H9 (cell line): ENCODE data around the gene CRYGN. TPM values are rescaled to one million over a fixed set of nuclear protein-coding genes. Genes with fewer than 3 reads are reported as not detected.
A peak's percentile ranks its signal among the peaks of the same experiment; 100 is the strongest.

ENCODE experiments used
- DNase-seq: peaks from one replicate; pipeline ENCODE4 v3.0.0-alpha.2; 2017
- H2AFZ ChIP-seq: one replicate; pipeline ENCODE4 v1.6.1; 2013; ENCODE audit warnings: mild to moderate bottlenecking, low read length, control low read depth, moderate library complexity
- H2AK5ac ChIP-seq: 2 replicates; pipeline ENCODE4 v1.6.1; 2013; ENCODE audit warnings: low read length, control low read depth, mixed read lengths; ENCODE audit not compliant: insufficient read length
- H2BK120ac ChIP-seq: one replicate; pipeline ENCODE4 v1.6.1; 2013; ENCODE audit warnings: low read depth, mild to moderate bottlenecking, low read length, control low read depth, inconsistent platforms; ENCODE audit not compliant: poor library complexity, severe bottlenecking
- H2BK12ac ChIP-seq: 2 replicates; pipeline ENCODE4 v1.6.1; 2013; ENCODE audit warnings: low read length, control low read depth, mixed read lengths, low read depth; ENCODE audit not compliant: insufficient read length
- H2BK15ac ChIP-seq: 2 replicates; pipeline ENCODE4 v1.6.1; 2013; ENCODE audit warnings: low read depth, low read length, control low read depth
- H2BK20ac ChIP-seq: one replicate; pipeline ENCODE4 v1.6.1; 2013; ENCODE audit warnings: low read depth, mild to moderate bottlenecking, low read length, control low read depth, inconsistent platforms; ENCODE audit not compliant: poor library complexity, severe bottlenecking
- H2BK5ac ChIP-seq: 2 replicates; pipeline ENCODE4 v1.6.1; 2013; ENCODE audit warnings: low read length, control low read depth, mixed read lengths; ENCODE audit not compliant: insufficient read length
- H3K14ac ChIP-seq: 2 replicates; pipeline ENCODE4 v1.6.1; 2013; ENCODE audit warnings: low read length, control low read depth; ENCODE audit not compliant: insufficient read depth
- H3K18ac ChIP-seq: 2 replicates; pipeline ENCODE4 v1.6.1; 2013; ENCODE audit warnings: low read depth, mild to moderate bottlenecking, mixed read lengths, low read length, control low read depth; ENCODE audit not compliant: insufficient read length
- H3K23ac ChIP-seq: 2 replicates; pipeline ENCODE4 v1.6.1; 2013; ENCODE audit warnings: low read length, control low read depth, mixed read lengths, low read depth; ENCODE audit not compliant: insufficient read length
- H3K23me2 ChIP-seq: 2 replicates; pipeline ENCODE4 v1.6.1; 2013; ENCODE audit warnings: low read depth, mild to moderate bottlenecking, mixed read lengths, low read length, control low read depth; ENCODE audit not compliant: insufficient read length, poor library complexity, severe bottlenecking
- H3K27ac ChIP-seq: 2 replicates; pipeline ENCODE4 v1.5.1; 2013; ENCODE audit warnings: low read length, control low read depth, mixed read lengths, low read depth; ENCODE audit not compliant: insufficient read length
- H3K27me3 ChIP-seq: 2 replicates; pipeline ENCODE4 v1.6.1; 2013; ENCODE audit warnings: low read length, control low read depth, inconsistent platforms; ENCODE audit not compliant: insufficient read depth
- H3K4ac ChIP-seq: 2 replicates; pipeline ENCODE4 v1.6.1; 2013; ENCODE audit warnings: low read depth, mild to moderate bottlenecking, control low read depth, inconsistent platforms, low read length, moderate library complexity
- H3K4me1 ChIP-seq: 2 replicates; pipeline ENCODE4 v1.6.1; 2013; ENCODE audit warnings: low read length, control low read depth, inconsistent platforms; ENCODE audit not compliant: insufficient read depth
- H3K4me2 ChIP-seq: 2 replicates; pipeline ENCODE4 v1.6.1; 2013; ENCODE audit warnings: low read length, control low read depth, mixed read lengths; ENCODE audit not compliant: insufficient read length, insufficient read depth
- H3K56ac ChIP-seq: 2 replicates; pipeline ENCODE4 v1.6.1; 2013; ENCODE audit warnings: low read depth, mild to moderate bottlenecking, mixed read lengths, low read length, control low read depth; ENCODE audit not compliant: insufficient read length
- H3K79me1 ChIP-seq: 2 replicates; pipeline ENCODE4 v1.6.1; 2013; ENCODE audit warnings: low read depth, mild to moderate bottlenecking, moderate library complexity, low read length, control low read depth, inconsistent platforms; ENCODE audit not compliant: insufficient read depth, poor library complexity, severe bottlenecking
- H3K79me2 ChIP-seq: 2 replicates; pipeline ENCODE4 v1.6.1; 2013; ENCODE audit warnings: low read length, control low read depth, inconsistent platforms; ENCODE audit not compliant: insufficient read depth
- H3K9ac ChIP-seq: 2 replicates; pipeline ENCODE4 v1.6.1; 2013; ENCODE audit warnings: low read length, control low read depth, mixed read lengths; ENCODE audit not compliant: insufficient read length; ENCODE audit errors: extremely low read depth
- H3K9me3 ChIP-seq: one replicate; pipeline ENCODE4 v1.6.1; 2013; ENCODE audit warnings: low read depth, low read length, inconsistent platforms; ENCODE audit not compliant: control insufficient read depth
- H3T11ph ChIP-seq: one replicate; pipeline ENCODE4 v1.6.1; 2013; ENCODE audit warnings: mild to moderate bottlenecking, low read length, control low read depth, inconsistent platforms
- H4K20me1 ChIP-seq: one replicate; pipeline ENCODE4 v1.6.1; 2013; ENCODE audit not compliant: control insufficient read depth, insufficient read length, insufficient read depth
- H4K5ac ChIP-seq: 2 replicates; pipeline ENCODE4 v1.6.1; 2013; ENCODE audit warnings: low read depth, mild to moderate bottlenecking, mixed read lengths, low read length, control low read depth; ENCODE audit not compliant: insufficient read length
- H4K8ac ChIP-seq: replicated peaks from 2 replicates; pipeline ENCODE4 v1.6.1; 2013; ENCODE audit warnings: low read length, control low read depth, mixed read lengths, low read depth; ENCODE audit not compliant: insufficient read length
- H4K91ac ChIP-seq: 2 replicates; pipeline ENCODE4 v1.6.1; 2013; ENCODE audit warnings: low read depth, mild to moderate bottlenecking, moderate library complexity, mixed read lengths, low read length, control low read depth; ENCODE audit not compliant: insufficient read length
- H3K27ac Mint-ChIP-seq, 3 experiments: 2 replicates in 2 of 3; 3 replicates in 1 of 3; pipeline ENCODE4 v1.8.0; 2020 to 2021; ENCODE audit warnings: mixed read lengths in 3 of 3, mild to moderate bottlenecking in 1 of 3, moderate library complexity in 1 of 3
- H3K27me3 Mint-ChIP-seq: 2 replicates; pipeline ENCODE4 v1.8.0; 2021; ENCODE audit warnings: low read depth, mild to moderate bottlenecking, moderate library complexity, mixed read lengths
- H3K36me3 Mint-ChIP-seq, 3 experiments: 2 replicates in 2 of 3; 3 replicates in 1 of 3; pipeline ENCODE4 v1.8.0; 2020 to 2021; ENCODE audit warnings: low read depth in 3 of 3, mixed read lengths in 3 of 3; ENCODE audit not compliant: insufficient read depth in 1 of 3
- H3K4me1 Mint-ChIP-seq, 2 experiments: 2 replicates each; pipeline ENCODE4 v1.8.0; 2020; ENCODE audit warnings: mixed read lengths in 2 of 2
- H3K4me3 Mint-ChIP-seq, 2 experiments: 2 replicates in 1 of 2; 3 replicates in 1 of 2; pipeline ENCODE4 v1.8.0; 2020 to 2021; ENCODE audit warnings: mild to moderate bottlenecking in 2 of 2, mixed read lengths in 2 of 2, moderate library complexity in 1 of 2
- H3K9me3 Mint-ChIP-seq, 2 experiments: 2 replicates in 1 of 2; 3 replicates in 1 of 2; pipeline ENCODE4 v1.8.0; 2020; ENCODE audit warnings: mild to moderate bottlenecking in 2 of 2, mixed read lengths in 2 of 2, moderate library complexity in 1 of 2
- WGBS: extraction: QIAGEN DNeasy Blood & Tissue Kit; methylation state at CpG from one replicate; pipeline ENCODE4 v1.1.7; 2013; ENCODE audit warnings: missing lambda C conversion rate, low lambda C conversion rate, mixed read lengths; ENCODE audit not compliant: insufficient read length; ENCODE audit errors: extremely low coverage; 5-methylcytosine and 5-hydroxymethylcytosine counted together
- total RNA-seq: library from RNA; stranded (reverse); gene quantifications from 2 replicates; pipeline ENCODE4 v1.2.1, GENCODE V29; 2021
- TF ChIP-seq, protein P1 (sequence below): fragments of 200-600 bp; sonication (generic); conservative IDR thresholded peaks from 3 replicates; pipeline ENCODE4 v1.8.0; 2021; ENCODE audit warnings: antibody characterized with exemption, mild to moderate bottlenecking

Gene CRYGN
- total RNA-seq, 1 experiment from 2014 or later, result 1.8 TPM

DNA sequence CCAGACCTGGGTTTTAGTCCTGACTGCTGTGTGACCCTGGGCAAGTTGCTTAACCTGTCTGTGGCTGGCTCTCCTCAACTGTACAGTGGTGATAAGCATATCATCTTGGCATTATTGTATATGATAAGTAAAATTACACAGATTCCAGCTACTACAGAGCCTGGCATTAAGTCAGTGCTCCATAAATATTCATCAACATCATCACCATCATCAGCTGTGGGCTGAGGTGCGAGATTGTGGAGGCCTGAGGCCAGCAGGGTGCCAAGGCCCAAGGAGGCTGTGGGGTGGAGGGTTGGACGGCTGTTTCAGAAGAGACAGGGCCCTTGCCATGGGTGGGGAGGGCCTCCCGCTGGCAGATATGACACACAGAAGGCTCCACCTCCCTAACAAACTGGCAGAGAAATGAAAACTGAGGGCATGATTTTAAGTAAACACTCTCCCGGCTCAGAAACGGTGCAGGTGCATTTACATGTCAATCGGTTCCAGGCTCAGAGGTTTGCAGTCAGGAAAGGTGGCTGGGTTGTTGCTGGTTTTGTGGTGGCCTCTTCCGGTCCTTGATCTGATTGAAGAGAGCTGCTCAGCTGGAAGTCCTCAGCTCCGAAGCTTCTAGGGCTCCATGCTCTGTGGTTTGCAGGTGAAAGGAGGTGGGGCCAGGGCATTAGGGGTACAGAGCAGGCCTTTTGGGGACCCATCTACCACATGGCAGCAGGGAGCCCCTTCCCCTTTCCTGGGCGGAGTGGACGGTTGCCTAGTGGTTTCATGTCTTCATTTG lies 10.2 kb downstream of the CRYGN start:
- Histone ChIP-seq H2AFZ (no peak overlapping the region), H4K8ac (no peak overlapping the region), H3K4me2 (no peak overlapping the region), H3K23me2 (no peaks in the 10 kb centered on the region), H3K27ac (no peak overlapping the region), H3K79me2 (no peaks in the 10 kb centered on the region), H2AK5ac (no peak overlapping the region), H4K5ac (no peak overlapping the region), H3K79me1 (no peaks in the 10 kb centered on the region), H3K9ac (no peak overlapping the region), H3K18ac (no peak overlapping the region), H2BK5ac (no peak overlapping the region), H3K56ac (no peak overlapping the region), H3K14ac (no peak overlapping the region), H3K4me1 (peaks cover 3% of the 10 kb centered on the region; the same call in 1 of the 2 replicates), H2BK15ac (no peak overlapping the region), H3T11ph (no peak overlapping the region), H4K91ac (no peak overlapping the region), H3K27me3 (no peaks in the 10 kb centered on the region), H2BK20ac (no peak overlapping the region), H3K9me3 (no peaks in the 10 kb centered on the region), H2BK12ac (no peak overlapping the region), H3K23ac (no peak overlapping the region), H2BK120ac (no peak overlapping the region), H3K4ac (no peak overlapping the region), H4K20me1 (no peaks in the 10 kb centered on the region)
- no peaks in the 10 kb centered on the region for H3K9me3 Mint-ChIP-seq
- peaks cover 4% of the 10 kb centered on the region for H3K27me3 Mint-ChIP-seq
- H3K4me3 Mint-ChIP-seq, result peak overlapping the region in 1 of 2 experiments; percentile 56; a peak in 1 of 5 replicates
- H3K36me3 Mint-ChIP-seq, result no peaks in the 10 kb centered on the region; a peak in 1 of 7 replicates
- H3K4me1 Mint-ChIP-seq, result peaks cover 33 to 41% of the 10 kb centered on the region in 2 experiments
- TF ChIP-seq, protein P1, sequence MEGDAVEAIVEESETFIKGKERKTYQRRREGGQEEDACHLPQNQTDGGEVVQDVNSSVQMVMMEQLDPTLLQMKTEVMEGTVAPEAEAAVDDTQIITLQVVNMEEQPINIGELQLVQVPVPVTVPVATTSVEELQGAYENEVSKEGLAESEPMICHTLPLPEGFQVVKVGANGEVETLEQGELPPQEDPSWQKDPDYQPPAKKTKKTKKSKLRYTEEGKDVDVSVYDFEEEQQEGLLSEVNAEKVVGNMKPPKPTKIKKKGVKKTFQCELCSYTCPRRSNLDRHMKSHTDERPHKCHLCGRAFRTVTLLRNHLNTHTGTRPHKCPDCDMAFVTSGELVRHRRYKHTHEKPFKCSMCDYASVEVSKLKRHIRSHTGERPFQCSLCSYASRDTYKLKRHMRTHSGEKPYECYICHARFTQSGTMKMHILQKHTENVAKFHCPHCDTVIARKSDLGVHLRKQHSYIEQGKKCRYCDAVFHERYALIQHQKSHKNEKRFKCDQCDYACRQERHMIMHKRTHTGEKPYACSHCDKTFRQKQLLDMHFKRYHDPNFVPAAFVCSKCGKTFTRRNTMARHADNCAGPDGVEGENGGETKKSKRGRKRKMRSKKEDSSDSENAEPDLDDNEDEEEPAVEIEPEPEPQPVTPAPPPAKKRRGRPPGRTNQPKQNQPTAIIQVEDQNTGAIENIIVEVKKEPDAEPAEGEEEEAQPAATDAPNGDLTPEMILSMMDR, result no peak
- WGBS, result no CpG with 5 or more reads among the region's 10 CpGs
- peak overlapping the region in 2 of 3 experiments; percentile 60 to 90; a peak in 5 of 7 replicates for H3K27ac Mint-ChIP-seq
- no peak for DNase-seq
